Vagina (tissue), 2 donors: ENCODE measurements around the gene MRPL34.
"Not testable (repeated sequence)": the region's sequence is repeated elsewhere in the genome, so short reads cannot be mapped to it uniquely, and the experiment has no call there.

Experiments used
- POLR2A ChIP-seq, 2 donors: fragments of 450-650 bp; IDR thresholded peaks; one replicate each; pipeline ENCODE4 v1.6.1; 2017; ENCODE audit warnings: antibody characterized with exemption in 2 of 2, mild to moderate bottlenecking in 2 of 2, moderate library complexity in 2 of 2
- TF ChIP-seq, protein P1 (sequence below), 3 experiments: fragments of 450-650 bp in 2 of 3; fragments of 200-600 bp in 1 of 3; sonication (generic) in 1 of 3; IDR thresholded peaks; one replicate each; pipeline ENCODE4 v1.5.1; 2017 to 2019; ENCODE audit warnings: antibody characterized with exemption in 3 of 3, mild to moderate bottlenecking in 2 of 3, moderate library complexity in 2 of 3

DNA sequence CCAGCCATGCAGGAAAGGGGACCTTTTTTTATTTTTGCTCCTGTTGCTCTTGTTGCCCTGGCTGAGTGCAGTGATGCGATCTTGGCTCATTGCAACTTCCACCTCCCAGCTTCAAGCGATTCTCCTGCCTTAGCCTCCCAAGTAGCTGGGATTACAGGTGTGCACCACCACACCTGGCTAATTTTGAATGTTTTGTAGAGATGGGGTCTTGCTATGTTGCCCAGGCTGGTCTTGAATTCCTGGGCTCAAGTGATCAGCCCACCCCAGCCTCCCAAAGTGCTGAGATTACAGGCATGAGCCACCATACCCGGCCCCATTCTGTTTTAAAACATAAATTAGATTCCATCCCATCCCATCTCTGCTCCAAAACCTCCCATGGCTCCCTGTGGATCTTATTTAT lies 30.8 kb upstream of the MRPL34 start:
- TF ChIP-seq, protein P1, sequence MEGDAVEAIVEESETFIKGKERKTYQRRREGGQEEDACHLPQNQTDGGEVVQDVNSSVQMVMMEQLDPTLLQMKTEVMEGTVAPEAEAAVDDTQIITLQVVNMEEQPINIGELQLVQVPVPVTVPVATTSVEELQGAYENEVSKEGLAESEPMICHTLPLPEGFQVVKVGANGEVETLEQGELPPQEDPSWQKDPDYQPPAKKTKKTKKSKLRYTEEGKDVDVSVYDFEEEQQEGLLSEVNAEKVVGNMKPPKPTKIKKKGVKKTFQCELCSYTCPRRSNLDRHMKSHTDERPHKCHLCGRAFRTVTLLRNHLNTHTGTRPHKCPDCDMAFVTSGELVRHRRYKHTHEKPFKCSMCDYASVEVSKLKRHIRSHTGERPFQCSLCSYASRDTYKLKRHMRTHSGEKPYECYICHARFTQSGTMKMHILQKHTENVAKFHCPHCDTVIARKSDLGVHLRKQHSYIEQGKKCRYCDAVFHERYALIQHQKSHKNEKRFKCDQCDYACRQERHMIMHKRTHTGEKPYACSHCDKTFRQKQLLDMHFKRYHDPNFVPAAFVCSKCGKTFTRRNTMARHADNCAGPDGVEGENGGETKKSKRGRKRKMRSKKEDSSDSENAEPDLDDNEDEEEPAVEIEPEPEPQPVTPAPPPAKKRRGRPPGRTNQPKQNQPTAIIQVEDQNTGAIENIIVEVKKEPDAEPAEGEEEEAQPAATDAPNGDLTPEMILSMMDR (IDR thresholded peaks at IDR 0.05) = not testable (repeated sequence)
- TF ChIP-seq POLR2A (IDR thresholded peaks at IDR 0.05) = not testable (repeated sequence)
